Spleen (tissue), 7 donors: Measurements from ENCODE around the gene GUCA2B.

ENCODE experiments used
- POLR2A ChIP-seq, 3 donors: fragments of 450-650 bp; IDR thresholded peaks; one replicate each; pipeline ENCODE4 v1.5.1; 2017; ENCODE audit warnings: antibody characterized with exemption in 3 of 3, mild to moderate bottlenecking in 1 of 3
- TF ChIP-seq, protein P1 (sequence below), 11 experiments: fragments of 200-600 bp in 7 of 11; fragments of 450-650 bp in 4 of 11; sonication (generic) in 4 of 11; IDR thresholded peaks in 8 of 11; conservative IDR thresholded peaks in 3 of 11; 1 replicate in 7 of 11; 2 replicates in 4 of 11; pipeline versions ENCODE4 v1.4.0 to v1.8.0; 2016 to 2021; ENCODE audit warnings: antibody characterized with exemption in 11 of 11, inconsistent platforms in 4 of 11, mild to moderate bottlenecking in 1 of 11
- donor health status: DM: no; HTN: no; CAD: no; lungs with moderate emphysema.
- donor health status: DM: no; HTN: no; CAD: no.
- donor health status: DM: no; HTN: no; CAD: no.

DNA sequence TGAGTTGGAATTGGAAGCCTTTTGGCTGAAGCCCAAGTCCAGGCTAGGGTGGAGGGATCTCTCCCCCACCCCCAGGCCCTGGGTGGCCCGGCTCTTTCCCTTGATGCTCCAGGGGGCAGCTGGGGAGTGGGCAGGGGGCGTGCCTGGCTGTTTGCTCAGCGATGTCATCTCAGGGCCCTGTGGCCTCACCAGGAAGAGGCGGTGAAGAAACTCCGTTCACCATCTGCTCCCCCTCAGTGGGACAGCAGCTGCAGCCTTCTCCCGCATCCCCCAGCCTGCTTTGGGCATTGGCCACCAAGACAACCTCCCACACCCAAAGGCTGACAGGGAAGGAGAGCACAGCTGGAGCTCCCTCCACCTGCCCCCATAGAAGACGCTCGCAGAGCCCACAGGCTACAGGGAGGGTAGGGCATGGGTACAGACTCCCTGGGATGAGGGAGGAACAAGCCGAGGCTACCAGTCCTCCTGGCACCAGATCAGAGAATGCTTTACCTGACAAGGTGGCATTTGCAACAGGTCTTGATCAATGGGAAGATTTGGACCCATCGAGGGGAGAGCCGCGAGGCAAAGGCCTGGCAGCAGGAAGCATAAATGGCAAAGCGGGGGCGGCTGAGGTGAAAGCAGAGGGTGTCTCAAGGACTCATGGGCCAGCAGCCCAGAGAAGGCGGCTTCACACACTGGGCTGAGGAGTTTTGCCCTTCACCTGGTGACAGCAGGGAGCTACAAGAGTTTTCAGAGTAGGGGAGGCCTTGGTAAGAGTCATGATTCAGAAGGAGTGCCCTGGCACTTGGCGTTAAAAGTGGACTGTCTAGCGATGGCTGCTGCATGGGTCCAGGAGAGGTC, 17.8 kb downstream of the GUCA2B start:
- TF ChIP-seq, protein P1, sequence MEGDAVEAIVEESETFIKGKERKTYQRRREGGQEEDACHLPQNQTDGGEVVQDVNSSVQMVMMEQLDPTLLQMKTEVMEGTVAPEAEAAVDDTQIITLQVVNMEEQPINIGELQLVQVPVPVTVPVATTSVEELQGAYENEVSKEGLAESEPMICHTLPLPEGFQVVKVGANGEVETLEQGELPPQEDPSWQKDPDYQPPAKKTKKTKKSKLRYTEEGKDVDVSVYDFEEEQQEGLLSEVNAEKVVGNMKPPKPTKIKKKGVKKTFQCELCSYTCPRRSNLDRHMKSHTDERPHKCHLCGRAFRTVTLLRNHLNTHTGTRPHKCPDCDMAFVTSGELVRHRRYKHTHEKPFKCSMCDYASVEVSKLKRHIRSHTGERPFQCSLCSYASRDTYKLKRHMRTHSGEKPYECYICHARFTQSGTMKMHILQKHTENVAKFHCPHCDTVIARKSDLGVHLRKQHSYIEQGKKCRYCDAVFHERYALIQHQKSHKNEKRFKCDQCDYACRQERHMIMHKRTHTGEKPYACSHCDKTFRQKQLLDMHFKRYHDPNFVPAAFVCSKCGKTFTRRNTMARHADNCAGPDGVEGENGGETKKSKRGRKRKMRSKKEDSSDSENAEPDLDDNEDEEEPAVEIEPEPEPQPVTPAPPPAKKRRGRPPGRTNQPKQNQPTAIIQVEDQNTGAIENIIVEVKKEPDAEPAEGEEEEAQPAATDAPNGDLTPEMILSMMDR (IDR thresholded peaks at IDR 0.05 in 8 of 11, conservative IDR thresholded peaks at IDR 0.05 in 3 of 11) = peak in 1 of 11 experiments; percentile 16
- TF ChIP-seq POLR2A (IDR thresholded peaks at IDR 0.05) = no peak
